ENCODE measurements around the gene PRR16. TPM values are rescaled to one million over a fixed set of nuclear protein-coding genes. Genes with fewer than 3 reads are reported as not detected.

PRR16 gene
- total RNA-seq, 1 donor from 2014 or later = 4.7 TPM

Small RNAs within 50 kb of the gene (small RNA-seq; reads per million reads assigned to genes)
- not detected for gene PRELID3BP8
- not detected for gene RNU4-69P

Measured in skeletal muscle tissue (tissue), 2 donors.